Sigmoid colon (tissue), 7 donors: ENCODE results near the gene SPEN. TPM values are rescaled to one million over a fixed set of nuclear protein-coding genes. Genes with fewer than 3 reads are reported as not detected.

ENCODE experiments used
- DNase-seq: peaks from one replicate; pipeline ENCODE4 v3.0.0-alpha.2; 2019
- H3K27ac ChIP-seq, 4 donors: fragments of 200-600 bp; sonication (generic); one replicate each; pipeline ENCODE4 v1.5.1; 2016 to 2019; ENCODE audit warnings: mild to moderate bottlenecking in 1 of 4
- H3K27me3 ChIP-seq, 3 donors: fragments of 200-600 bp; sonication (generic); one replicate each; pipeline ENCODE4 v1.5.1; 2019; ENCODE audit warnings: mild to moderate bottlenecking in 1 of 3
- H3K36me3 ChIP-seq, 4 donors: fragments of 200-600 bp; sonication (generic); one replicate each; pipeline ENCODE4 v1.5.1; 2016 to 2019
- H3K4me1 ChIP-seq, 4 donors: fragments of 200-600 bp; sonication (generic); one replicate each; pipeline ENCODE4 v1.5.1; 2017 to 2019
- H3K4me3 ChIP-seq, 4 donors: fragments of 200-600 bp; sonication (generic); one replicate each; pipeline ENCODE4 v1.5.1; 2017 to 2019; ENCODE audit warnings: mild to moderate bottlenecking in 2 of 4, moderate library complexity in 1 of 4
- H3K9me3 ChIP-seq, 4 donors: fragments of 200-600 bp in 3 of 4; sonication (generic) in 3 of 4; one replicate each; pipeline versions ENCODE4 v1.5.1 to v1.6.1; 2013 to 2019
- EP300 ChIP-seq, 4 donors: sonication (generic); formaldehyde crosslinking; IDR thresholded peaks; one replicate each; pipeline ENCODE4 v1.6.1; 2017; ENCODE audit warnings: antibody characterized with exemption in 4 of 4
- POLR2A ChIP-seq, 2 donors: fragments of 450-650 bp; IDR thresholded peaks; one replicate each; pipeline ENCODE4 v1.6.1; 2016; ENCODE audit warnings: antibody characterized with exemption in 2 of 2, mild to moderate bottlenecking in 2 of 2, moderate library complexity in 2 of 2
- POLR2AphosphoS5 ChIP-seq, 4 donors: sonication (generic); formaldehyde crosslinking; IDR thresholded peaks; one replicate each; pipeline ENCODE4 v1.6.1; 2017; ENCODE audit warnings: antibody characterized with exemption in 4 of 4
- WGBS, 2 donors: extraction: QIAGEN DNeasy Blood & Tissue Kit; methylation state at CpG; one replicate each; pipeline ENCODE4 v1.1.7; 2013; 5-methylcytosine and 5-hydroxymethylcytosine counted together
- intact Hi-C: fragments of 100-400 bp; cut with DNase I; formaldehyde crosslinking; loops from one replicate; pipeline ENCODE4 v1.15.1; 2023
- polyA plus RNA-seq, 3 donors: library from polyadenylated mRNA; stranded (reverse); fragments of 200-250 nt; gene quantifications; one replicate each; pipeline ENCODE4 v1.2.3, GENCODE V29; 2013
- total RNA-seq, 4 donors: library from RNA; depleted of rRNA; stranded (reverse); fragments of >200 nt; gene quantifications; one replicate each; pipeline ENCODE4 v1.1.0, GENCODE V29; 2016
- TF ChIP-seq, protein P1 (sequence below), 4 experiments: fragments of 450-650 bp in 3 of 4; fragments of 200-600 bp in 1 of 4; IDR thresholded peaks; one replicate each; pipeline ENCODE4 v1.5.1; 2016 to 2019; ENCODE audit warnings: antibody characterized with exemption in 4 of 4, mild to moderate bottlenecking in 3 of 4, moderate library complexity in 2 of 4
- donor health status: healthy with polysubstance abuse.
- donor health status: Bipolar disorder and iron deficiency.
- donor health status: healthy.

Gene SPEN
- total and polyA plus RNA-seq, 7 donors: 7.4 to 38.5 (median 20.7) TPM

DNA sequence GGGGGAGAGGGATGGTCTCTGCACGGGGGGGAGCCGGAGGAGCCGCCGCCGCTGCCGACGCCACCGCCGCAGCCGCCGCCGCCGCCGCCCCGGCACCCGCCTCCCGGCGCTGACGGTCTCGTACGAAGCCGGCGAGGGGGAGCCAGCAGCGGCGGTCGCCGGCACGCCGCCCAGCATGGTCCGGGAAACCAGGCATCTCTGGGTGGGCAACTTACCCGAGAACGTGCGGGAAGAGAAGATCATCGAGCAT is 311 bp downstream of the SPEN start:
- 0% methylated on average over 34 of the region's 34 CpGs for WGBS, 2 donors
- peak overlapping the region; percentile 78 to 95 (median 83) for H3K4me3 ChIP-seq
- intact Hi-C loops: loop anchor here (1.0 to 2.0 kb wide), 4 partner anchors 13 to 231 kb away; partner anchors contain the start of gene DDI2
- H3K36me3 ChIP-seq: no peaks in the 10 kb centered on the region
- H3K27me3 ChIP-seq: no peaks in the 10 kb centered on the region
- no peaks in the 10 kb centered on the region for H3K9me3 ChIP-seq
- TF ChIP-seq EP300 (IDR thresholded peaks at IDR 0.05) (no peak), POLR2A (IDR thresholded peaks at IDR 0.05) (no peak), POLR2AphosphoS5 (IDR thresholded peaks at IDR 0.05) (no peak)
- TF ChIP-seq, protein P1, sequence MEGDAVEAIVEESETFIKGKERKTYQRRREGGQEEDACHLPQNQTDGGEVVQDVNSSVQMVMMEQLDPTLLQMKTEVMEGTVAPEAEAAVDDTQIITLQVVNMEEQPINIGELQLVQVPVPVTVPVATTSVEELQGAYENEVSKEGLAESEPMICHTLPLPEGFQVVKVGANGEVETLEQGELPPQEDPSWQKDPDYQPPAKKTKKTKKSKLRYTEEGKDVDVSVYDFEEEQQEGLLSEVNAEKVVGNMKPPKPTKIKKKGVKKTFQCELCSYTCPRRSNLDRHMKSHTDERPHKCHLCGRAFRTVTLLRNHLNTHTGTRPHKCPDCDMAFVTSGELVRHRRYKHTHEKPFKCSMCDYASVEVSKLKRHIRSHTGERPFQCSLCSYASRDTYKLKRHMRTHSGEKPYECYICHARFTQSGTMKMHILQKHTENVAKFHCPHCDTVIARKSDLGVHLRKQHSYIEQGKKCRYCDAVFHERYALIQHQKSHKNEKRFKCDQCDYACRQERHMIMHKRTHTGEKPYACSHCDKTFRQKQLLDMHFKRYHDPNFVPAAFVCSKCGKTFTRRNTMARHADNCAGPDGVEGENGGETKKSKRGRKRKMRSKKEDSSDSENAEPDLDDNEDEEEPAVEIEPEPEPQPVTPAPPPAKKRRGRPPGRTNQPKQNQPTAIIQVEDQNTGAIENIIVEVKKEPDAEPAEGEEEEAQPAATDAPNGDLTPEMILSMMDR (IDR thresholded peaks at IDR 0.05): no peak
- peak overlapping the region; percentile 92 to 99 (median 96) for H3K27ac ChIP-seq
- peaks cover 0 to 51% (median 44%) of the 10 kb centered on the region in 4 donors for H3K4me1 ChIP-seq
- no peak for DNase-seq

DNA sequence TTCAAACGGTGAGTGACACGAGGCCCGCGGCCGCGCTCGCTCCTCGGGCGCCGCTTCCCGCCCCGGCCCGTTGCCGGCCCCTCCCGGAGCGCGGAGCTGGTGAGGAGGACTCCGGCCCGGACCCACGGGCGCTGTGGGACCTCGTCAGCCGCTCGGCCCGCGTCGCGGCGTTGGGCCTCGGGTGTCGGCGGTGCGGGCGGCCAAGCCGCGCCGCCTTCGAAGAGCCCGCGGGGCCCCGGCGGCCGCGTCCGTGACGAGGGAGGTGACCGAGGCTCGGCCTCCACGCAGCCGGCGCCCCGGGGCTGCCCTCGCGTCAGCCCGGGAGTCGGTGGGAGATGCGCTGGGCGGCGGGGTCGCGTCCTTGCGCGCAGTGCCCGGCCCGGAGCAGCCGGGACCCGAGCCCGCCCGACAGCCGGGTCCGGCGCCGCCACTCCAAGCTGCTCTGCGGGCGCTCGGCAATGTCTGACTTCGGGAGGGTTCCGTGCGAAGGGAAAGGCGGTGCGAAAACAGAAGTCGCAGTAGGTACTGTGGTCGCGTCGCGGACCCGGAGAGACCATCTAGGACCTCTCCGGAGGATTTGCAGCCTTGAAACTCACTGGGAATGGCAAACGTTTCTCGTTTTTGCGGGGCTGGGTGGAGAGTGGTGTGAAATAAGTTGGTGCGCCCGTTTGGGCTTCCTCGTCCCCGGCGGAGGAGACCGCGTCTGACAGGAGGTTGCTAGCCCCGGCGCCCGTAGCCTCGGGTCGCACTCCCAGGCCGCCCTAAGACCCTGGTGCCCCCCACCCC is 829 bp downstream of the SPEN start:
- WGBS, 2 donors: 0% methylated on average over 104 of the region's 104 CpGs
- TF ChIP-seq, protein P1 (IDR thresholded peaks at IDR 0.05): no peak
- peak in 1 of 4 donors; percentile 23 for TF ChIP-seq POLR2AphosphoS5 (IDR thresholded peaks at IDR 0.05)
- Histone ChIP-seq H3K36me3 (no peaks in the 10 kb centered on the region), H3K4me1 (peaks cover 0 to 56% (median 49%) of the 10 kb centered on the region in 4 donors), H3K4me3 (peak overlapping the region; percentile 78 to 95 (median 83)), H3K9me3 (no peaks in the 10 kb centered on the region), H3K27ac (peak overlapping the region; percentile 92 to 99 (median 96)), H3K27me3 (no peaks in the 10 kb centered on the region)
- peak; percentile 73 for DNase-seq
- intact Hi-C loops: loop anchor here (2.0 kb wide), 3 partner anchors 38 to 232 kb away; partner anchors contain the start of gene DDI2

DNA sequence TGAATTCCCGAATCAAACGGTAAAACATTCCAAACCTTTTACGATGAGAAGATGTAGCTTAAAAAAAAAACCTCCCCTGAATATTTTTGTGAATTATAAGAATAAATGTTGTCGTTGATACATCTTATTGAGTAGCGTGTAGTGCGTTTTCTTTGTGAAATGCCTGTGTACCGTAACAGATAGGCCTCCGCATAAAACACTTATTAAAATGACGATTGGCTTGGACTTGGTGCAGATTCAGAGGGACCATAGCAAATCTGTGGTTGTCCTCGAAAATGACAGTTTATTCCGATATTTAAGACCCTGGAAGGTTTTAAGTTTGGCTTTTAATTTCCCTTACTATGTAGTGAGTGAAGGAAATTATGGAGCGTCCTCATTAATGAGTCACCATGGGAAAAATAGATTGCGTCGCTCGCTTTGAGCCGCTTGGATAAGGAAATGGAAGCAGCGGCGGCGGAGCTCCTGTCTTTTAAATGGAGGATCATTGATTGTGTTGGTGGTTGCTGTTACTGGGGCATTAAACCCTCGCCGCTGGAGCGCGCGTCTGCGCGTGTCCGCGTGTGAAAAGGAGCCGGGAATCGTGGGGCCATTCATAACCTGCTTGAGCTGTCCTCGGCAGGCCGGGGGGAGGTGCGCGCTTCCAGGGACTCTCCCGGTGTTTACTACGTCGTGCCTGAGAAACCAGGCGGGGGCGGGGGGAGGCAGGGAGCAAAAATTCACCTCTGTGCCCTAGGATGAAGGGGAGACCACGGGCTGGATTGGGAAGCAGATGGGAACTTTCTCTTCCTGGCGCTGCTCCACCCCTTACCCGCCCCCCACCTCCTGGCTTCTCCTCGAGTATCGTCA is 1.6 kb downstream of the SPEN start:
- H3K4me1 ChIP-seq: peaks cover 0 to 57% (median 50%) of the 10 kb centered on the region in 4 donors
- H3K9me3 ChIP-seq: no peaks in the 10 kb centered on the region
- intact Hi-C loops: loop anchor here (2.0 kb wide), 3 partner anchors 38 to 232 kb away; partner anchors contain the start of gene DDI2
- no peaks in the 10 kb centered on the region for H3K36me3 ChIP-seq
- peak overlapping the region; percentile 92 to 99 (median 96) for H3K27ac ChIP-seq
- H3K27me3 ChIP-seq: no peaks in the 10 kb centered on the region
- 0% methylated on average over 44 of the region's 44 CpGs for WGBS, 2 donors
- H3K4me3 ChIP-seq: peak overlapping the region; percentile 78 to 95 (median 83)
- TF ChIP-seq, protein P1 (IDR thresholded peaks at IDR 0.05): no peak
- TF ChIP-seq EP300 (IDR thresholded peaks at IDR 0.05) (no peak), POLR2A (IDR thresholded peaks at IDR 0.05) (peak; percentile 61 to 68), POLR2AphosphoS5 (IDR thresholded peaks at IDR 0.05) (peak; percentile 63 to 93 (median 86))
- peak; percentile 91 for DNase-seq

DNA sequence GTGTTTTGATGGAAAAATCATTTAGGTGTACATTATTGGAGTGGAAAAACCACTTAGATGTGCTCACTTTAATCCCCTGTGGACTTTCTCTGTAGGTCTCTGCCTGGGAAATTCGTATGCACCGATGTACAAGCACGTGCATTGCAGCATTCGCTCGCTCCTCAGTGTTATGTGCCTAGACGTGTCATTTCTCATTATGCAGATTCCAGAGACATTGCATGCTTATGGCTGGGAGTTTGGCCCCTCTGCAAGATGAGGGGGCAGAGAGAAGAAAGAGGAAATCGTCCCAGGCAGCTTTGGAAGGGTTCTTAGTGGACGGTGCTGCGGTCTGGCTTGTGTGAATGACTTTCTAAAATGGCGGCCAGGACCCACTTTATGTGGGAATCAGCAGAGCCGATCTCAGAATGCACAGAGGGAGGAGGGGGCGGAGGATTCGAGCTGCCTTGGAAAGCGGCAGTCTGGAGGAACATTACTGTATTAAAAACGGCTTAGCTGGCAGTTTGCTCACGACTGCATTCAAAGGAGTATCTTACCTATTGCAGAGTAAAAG is 2.3 kb downstream of the SPEN start:
- Histone ChIP-seq H3K36me3 (no peaks in the 10 kb centered on the region), H3K9me3 (no peaks in the 10 kb centered on the region), H3K27ac (peak overlapping the region; percentile 92 to 99 (median 96)), H3K27me3 (no peaks in the 10 kb centered on the region), H3K4me1 (peaks cover 0 to 57% (median 50%) of the 10 kb centered on the region in 4 donors), H3K4me3 (peak overlapping the region; percentile 78 to 95 (median 83))
- intact Hi-C loops: loop anchor here (2.0 kb wide), 3 partner anchors 37 to 233 kb away; partner anchors contain the start of gene DDI2
- DNase-seq: peak; percentile 73
- TF ChIP-seq POLR2AphosphoS5 (IDR thresholded peaks at IDR 0.05): peak in 1 of 4 donors; percentile 10
- TF ChIP-seq, protein P1 (IDR thresholded peaks at IDR 0.05): no peak
- WGBS, 2 donors: 0 to 2% methylated on average over 16 of the region's 16 CpGs
